Panc1 (cell line): ENCODE data around the gene FUT8. TPM values are rescaled to one million over a fixed set of nuclear protein-coding genes. Genes with fewer than 3 reads are reported as not detected.

Experiments
- ATAC-seq: fragments of 200-7000 bp; cut with Tn5 transposase; 2 replicates; pipeline ENCODE4 v1.9.1; 2020; ENCODE audit warnings: mild to moderate bottlenecking, moderate library complexity
- BruUV-seq: library from RNA; stranded (reverse); fragments of 400-500 nt; replicated peaks from 2 replicates; lab custom pipeline; 2021; lab: Mats Ljungman, UMichigan
- CTCF ChIA-PET: fragments of 300-600 bp; sonication (Branson Sonifier 250); formaldehyde crosslinking; loops from one replicate; lab custom pipeline; 2022; ENCODE audit warnings: antibody characterized with exemption; lab: Charles Lee
- POLR2A ChIA-PET: fragments of 300-600 bp; sonication (Branson Sonifier 250); formaldehyde crosslinking; loops from one replicate; lab custom pipeline; 2022; ENCODE audit warnings: antibody characterized with exemption; lab: Charles Lee
- DNase-seq: peaks from one replicate; pipeline ENCODE4 v3.0.0-alpha.2; 2010; ENCODE audit warnings: low read depth, low spot score
- H3K27ac ChIP-seq: 2 replicates; pipeline ENCODE4 v1.5.1; 2011; ENCODE audit warnings: mild to moderate bottlenecking, low read length, inconsistent platforms
- H3K27me3 ChIP-seq: fragments of 200-500 bp; sonication (Bioruptor generic); 2 replicates; pipeline ENCODE4 v1.6.0; 2014; ENCODE audit warnings: low read length, inconsistent platforms; ENCODE audit not compliant: control insufficient read depth, insufficient read depth
- H3K36me3 ChIP-seq: fragments of 200-500 bp; sonication (Bioruptor generic); 2 replicates; pipeline ENCODE4 v1.5.1; 2014; ENCODE audit warnings: inconsistent platforms, mild to moderate bottlenecking, low read length, moderate library complexity; ENCODE audit not compliant: control insufficient read depth, insufficient read depth
- H3K4me1 ChIP-seq: 2 replicates; pipeline ENCODE4 v1.5.1; 2011; ENCODE audit warnings: inconsistent platforms, mild to moderate bottlenecking, low read length, moderate library complexity; ENCODE audit not compliant: control insufficient read depth, insufficient read depth
- H3K4me3 ChIP-seq, 2 experiments: 2 replicates each; pipeline ENCODE4 v1.5.1; 2011 to 2012; ENCODE audit warnings: low read depth in 2 of 2, low read length in 2 of 2, mild to moderate bottlenecking in 2 of 2, inconsistent platforms in 1 of 2, moderate library complexity in 1 of 2
- H3K9me3 ChIP-seq: fragments of 200-500 bp; sonication (Bioruptor generic); 2 replicates; pipeline ENCODE4 v1.5.1; 2014; ENCODE audit warnings: low read depth, mild to moderate bottlenecking, inconsistent platforms, low read length, moderate library complexity; ENCODE audit not compliant: control insufficient read depth, insufficient read depth
- CTCF ChIP-seq: fragments of 450-650 bp; IDR thresholded peaks from 2 replicates; pipeline ENCODE4 v1.5.1; 2017; ENCODE audit warnings: mild to moderate bottlenecking
- POLR2AphosphoS5 ChIP-seq: IDR thresholded peaks from 2 replicates; pipeline ENCODE4 v1.6.1; 2012; ENCODE audit warnings: mild to moderate bottlenecking, low read depth, low read length, moderate library complexity
- REST ChIP-seq, 2 experiments: IDR thresholded peaks; 2 replicates each; pipeline ENCODE4 v1.6.1; 2011 to 2012; ENCODE audit warnings: low read depth in 2 of 2, control low read depth in 1 of 2, low read length in 1 of 2, mild to moderate bottlenecking in 1 of 2, moderate library complexity in 1 of 2; ENCODE audit not compliant: insufficient read depth in 1 of 2
- SIN3A ChIP-seq: IDR thresholded peaks from 2 replicates; pipeline ENCODE4 v1.6.1; 2012; ENCODE audit warnings: low read depth, mild to moderate bottlenecking, low read length, moderate library complexity, borderline replicate concordance; ENCODE audit not compliant: insufficient read depth
- TCF7L2 ChIP-seq: IDR thresholded peaks from 2 replicates; pipeline ENCODE4 v1.6.1; 2011; ENCODE audit warnings: mild to moderate bottlenecking, low read depth, low read length, inconsistent platforms
- in situ Hi-C: cut with HindIII; loops from 2 replicates; pipeline ENCODE4 v1.10.0; 2016; ENCODE audit warnings: low sequenced_read_pairs, low pct_unique_long_range_greater_than_20kb
- intact Hi-C: fragments of 100-400 bp; cut with micrococcal nuclease; formaldehyde crosslinking; loops from one replicate; pipeline ENCODE4 v1.10.0; 2022; ENCODE audit not compliant: unreplicated experiment
- total RNA-seq: library from RNA; stranded (reverse); gene quantifications from one replicate; pipeline ENCODE4 v1.2.1, GENCODE V29; 2021; ENCODE audit not compliant: unreplicated experiment

Gene FUT8
- total RNA-seq, 1 experiment from 2014 or later, result 31.4 TPM

GRCh38 chr14:65753061-65753460 lies 340.5 kb downstream of the FUT8 start:
- POLR2A ChIA-PET, result no interaction called here
- no peaks in the 10 kb centered on the region for H3K9me3 ChIP-seq
- ATAC-seq, result no peak
- no peak overlapping the region for H3K4me3 ChIP-seq
- H3K4me1 ChIP-seq, result no peaks in the 10 kb centered on the region
- H3K27me3 ChIP-seq, result no peaks in the 10 kb centered on the region
- no peak overlapping the region for H3K27ac ChIP-seq
- CTCF ChIA-PET, result interaction anchor here (0.6 kb wide), 1 partner anchor 338 kb away, joined by 4 read pairs; no protein-coding TSS in a partner anchor
- no TSS peak for BruUV-seq
- TF ChIP-seq SIN3A (no peak), CTCF (no peak), TCF7L2 (no peak)
- intact Hi-C loops, result no loop called here
- DNase-seq, result no peak
- no peaks in the 10 kb centered on the region for H3K36me3 ChIP-seq
- in situ Hi-C loops, result no loop called here

- TF ChIP-seq SIN3A, result no peak
- TF ChIP-seq TCF7L2, result no peak
- no peak for TF ChIP-seq POLR2AphosphoS5
- TF ChIP-seq REST (IDR thresholded peaks at IDR 0.05; ENCODE audit: insufficient read depth in 1 of 2, low read depth in 2 of 2, low read length in 1 of 2), result no peak
- TF ChIP-seq CTCF, result no peak
- in situ Hi-C loops, result no loop called here
- no peak for DNase-seq
- intact Hi-C loops, result no loop called here
- Histone ChIP-seq H3K4me3 (no peak overlapping the region), H3K36me3 (no peaks in the 10 kb centered on the region), H3K4me1 (no peaks in the 10 kb centered on the region), H3K27me3 (no peaks in the 10 kb centered on the region), H3K9me3 (no peaks in the 10 kb centered on the region), H3K27ac (no peak overlapping the region)
- BruUV-seq, result no TSS peak
- no peak for ATAC-seq
- POLR2A ChIA-PET, result no interaction called here
- CTCF ChIA-PET, result no interaction called here
Measured at GRCh38 chr14:65755331-65755730, 342.8 kb downstream of the FUT8 start.

- ChIA-PET CTCF (no interaction called here), POLR2A (no interaction called here)
- DNase-seq, result no peak
- ATAC-seq, result no peak
- Histone ChIP-seq H3K27ac (no peak overlapping the region), H3K4me1 (no peaks in the 10 kb centered on the region), H3K4me3 (no peak overlapping the region), H3K9me3 (no peaks in the 10 kb centered on the region), H3K27me3 (no peaks in the 10 kb centered on the region), H3K36me3 (no peaks in the 10 kb centered on the region)
- intact Hi-C loops (no loop called here), in situ Hi-C loops (no loop called here)
- BruUV-seq, result no TSS peak
- no peak for TF ChIP-seq SIN3A
- TF ChIP-seq REST (IDR thresholded peaks at IDR 0.05; ENCODE audit: insufficient read depth in 1 of 2, low read depth in 2 of 2, low read length in 1 of 2), result no peak
- no peak for TF ChIP-seq CTCF
- no peak for TF ChIP-seq POLR2AphosphoS5
- TF ChIP-seq TCF7L2, result no peak
Measured at GRCh38 chr14:65756880-65757279, 344.4 kb downstream of the FUT8 start.
